ENCODE measurements around the gene HTR7. TPM values are rescaled to one million over a fixed set of nuclear protein-coding genes. Genes with fewer than 3 reads are reported as not detected.

HTR7 gene
- total RNA-seq, 2 experiments from 2014 or later = 0.08 TPM

DNA sequence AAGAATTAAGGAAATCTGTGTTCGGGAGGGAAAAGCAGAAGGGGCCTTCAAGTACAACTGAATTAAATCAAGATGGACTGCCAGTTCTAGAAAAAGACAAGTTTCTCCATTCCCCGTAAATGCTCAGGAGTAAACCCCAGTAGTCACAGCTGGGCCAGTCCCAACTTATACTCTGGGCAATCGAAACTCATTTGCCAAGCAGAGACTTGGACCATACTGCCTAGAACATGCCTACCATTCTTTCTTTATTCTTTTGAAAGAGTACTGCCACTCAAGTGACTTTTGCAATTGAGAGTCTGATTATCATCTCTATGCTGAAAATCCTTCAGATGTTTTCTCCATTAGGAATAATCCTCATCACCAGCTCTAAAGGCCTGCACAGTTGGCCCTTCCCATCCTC lies 35.4 kb upstream of the HTR7 start:
- no peaks in the 10 kb centered on the region for H3K27me3 Mint-ChIP-seq
- ATAC-seq (ENCODE audit: poor library complexity) (no peak), DNase-seq (no peak)
- H3K4me1 ChIP-seq (ENCODE audit: insufficient read depth, low read length) = peaks cover 2% of the 10 kb centered on the region
- ChIA-PET CTCF (interaction anchor here (3.5 kb wide), 1 partner anchor 18 kb away, joined by 12 read pairs; no protein-coding TSS in a partner anchor), POLR2A (no interaction called here)
- H3K4me3 Mint-ChIP-seq = no peak overlapping the region
- intact Hi-C loops (cut with DNase I, micrococcal nuclease) = no loop called here
- H3K27ac Mint-ChIP-seq = no peak overlapping the region
- H3K4me1 Mint-ChIP-seq (ENCODE audit: low read depth) = peaks cover 40% of the 10 kb centered on the region
- H3K27ac ChIP-seq (ENCODE audit: low read depth in 1 of 2, low read length in 2 of 2) = no peak overlapping the region
- H3K27me3 ChIP-seq (ENCODE audit: control insufficient read depth in 1 of 2, insufficient read depth in 2 of 2, low read length in 2 of 2) = no peaks in the 10 kb centered on the region
- TF ChIP-seq, protein P1, sequence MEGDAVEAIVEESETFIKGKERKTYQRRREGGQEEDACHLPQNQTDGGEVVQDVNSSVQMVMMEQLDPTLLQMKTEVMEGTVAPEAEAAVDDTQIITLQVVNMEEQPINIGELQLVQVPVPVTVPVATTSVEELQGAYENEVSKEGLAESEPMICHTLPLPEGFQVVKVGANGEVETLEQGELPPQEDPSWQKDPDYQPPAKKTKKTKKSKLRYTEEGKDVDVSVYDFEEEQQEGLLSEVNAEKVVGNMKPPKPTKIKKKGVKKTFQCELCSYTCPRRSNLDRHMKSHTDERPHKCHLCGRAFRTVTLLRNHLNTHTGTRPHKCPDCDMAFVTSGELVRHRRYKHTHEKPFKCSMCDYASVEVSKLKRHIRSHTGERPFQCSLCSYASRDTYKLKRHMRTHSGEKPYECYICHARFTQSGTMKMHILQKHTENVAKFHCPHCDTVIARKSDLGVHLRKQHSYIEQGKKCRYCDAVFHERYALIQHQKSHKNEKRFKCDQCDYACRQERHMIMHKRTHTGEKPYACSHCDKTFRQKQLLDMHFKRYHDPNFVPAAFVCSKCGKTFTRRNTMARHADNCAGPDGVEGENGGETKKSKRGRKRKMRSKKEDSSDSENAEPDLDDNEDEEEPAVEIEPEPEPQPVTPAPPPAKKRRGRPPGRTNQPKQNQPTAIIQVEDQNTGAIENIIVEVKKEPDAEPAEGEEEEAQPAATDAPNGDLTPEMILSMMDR (IDR thresholded peaks at IDR 0.05) = no peak
- peaks cover 67% of the 10 kb centered on the region for H3K36me3 ChIP-seq (ENCODE audit: insufficient read depth, low read length)
- H3K4me3 ChIP-seq (ENCODE audit: low read length) = no peak overlapping the region
- no peaks in the 10 kb centered on the region for H3K9me3 Mint-ChIP-seq
- H3K9me3 ChIP-seq (ENCODE audit: control insufficient read depth in 1 of 2, insufficient read depth in 1 of 2, low read length in 2 of 2) = no peaks in the 10 kb centered on the region
- peaks cover 86% of the 10 kb centered on the region for H3K36me3 Mint-ChIP-seq (ENCODE audit: low read depth)

GRCh38 chr10:90890347-90890746 lies 32.5 kb upstream of the HTR7 start:
- TF ChIP-seq, protein P1 (IDR thresholded peaks at IDR 0.05) = no peak
- CTCF ChIA-PET = no interaction called here
- Histone ChIP-seq H3K9me3 (ENCODE audit: control insufficient read depth in 1 of 2, insufficient read depth in 1 of 2, low read length in 2 of 2) (no peaks in the 10 kb centered on the region), H3K27ac (ENCODE audit: low read depth in 1 of 2, low read length in 2 of 2) (no peak overlapping the region), H3K4me1 (ENCODE audit: insufficient read depth, low read length) (no peaks in the 10 kb centered on the region), H3K4me3 (ENCODE audit: low read length) (no peak overlapping the region), H3K36me3 (ENCODE audit: insufficient read depth, low read length) (peaks cover 84% of the 10 kb centered on the region), H3K27me3 (ENCODE audit: control insufficient read depth in 1 of 2, insufficient read depth in 2 of 2, low read length in 2 of 2) (no peaks in the 10 kb centered on the region)
- no peak for ATAC-seq (ENCODE audit: poor library complexity)
- peaks cover 26% of the 10 kb centered on the region for H3K4me1 Mint-ChIP-seq (ENCODE audit: low read depth)
- no peak overlapping the region for H3K27ac Mint-ChIP-seq
- DNase-seq = no peak
- peaks cover 98% of the 10 kb centered on the region for H3K36me3 Mint-ChIP-seq (ENCODE audit: low read depth)
- H3K27me3 Mint-ChIP-seq = no peaks in the 10 kb centered on the region
- H3K4me3 Mint-ChIP-seq = no peak overlapping the region
- H3K9me3 Mint-ChIP-seq = no peaks in the 10 kb centered on the region
- intact Hi-C loops (cut with DNase I, micrococcal nuclease) = no loop called here
- POLR2A ChIA-PET = no interaction called here

GRCh38 chr10:90889636-90890035 lies 31.8 kb upstream of the HTR7 start:
- H3K4me1 Mint-ChIP-seq (ENCODE audit: low read depth) = peaks cover 23% of the 10 kb centered on the region
- TF ChIP-seq, protein P1 (IDR thresholded peaks at IDR 0.05) = no peak
- Histone ChIP-seq H3K4me3 (ENCODE audit: low read length) (no peak overlapping the region), H3K27me3 (ENCODE audit: control insufficient read depth in 1 of 2, insufficient read depth in 2 of 2, low read length in 2 of 2) (no peaks in the 10 kb centered on the region), H3K4me1 (ENCODE audit: insufficient read depth, low read length) (no peaks in the 10 kb centered on the region), H3K36me3 (ENCODE audit: insufficient read depth, low read length) (peaks cover 86% of the 10 kb centered on the region), H3K27ac (ENCODE audit: low read depth in 1 of 2, low read length in 2 of 2) (no peak overlapping the region), H3K9me3 (ENCODE audit: control insufficient read depth in 1 of 2, insufficient read depth in 1 of 2, low read length in 2 of 2) (no peaks in the 10 kb centered on the region)
- ChIA-PET POLR2A (interaction anchor here (0.9 kb wide), 1 partner anchor 18 kb away, joined by 3 read pairs; the partner anchor contains the start of gene RPP30), CTCF (interaction anchor here (0.6 to 1.8 kb wide), 2 partner anchors 10 to 93 kb away, joined by 4 to 8 read pairs; no protein-coding TSS in a partner anchor)
- no peak overlapping the region for H3K4me3 Mint-ChIP-seq
- no peaks in the 10 kb centered on the region for H3K9me3 Mint-ChIP-seq
- H3K27me3 Mint-ChIP-seq = no peaks in the 10 kb centered on the region
- no peak for ATAC-seq (ENCODE audit: poor library complexity)
- H3K27ac Mint-ChIP-seq = no peak overlapping the region
- intact Hi-C loops (cut with DNase I, micrococcal nuclease) = loop anchor here in 1 of 2 experiments (10.0 kb wide), 1 partner anchor 355 kb away; no protein-coding TSS in a partner anchor
- no peak for DNase-seq
- H3K36me3 Mint-ChIP-seq (ENCODE audit: low read depth) = peaks cover 99% of the 10 kb centered on the region

Data from CD4-positive, alpha-beta T cell (primary cell).